Thyroid gland (tissue), 4 donors: ENCODE measurements around the gene DMD.

Experiments used
- CTCF ChIP-seq, 6 experiments: fragments of 200-600 bp in 3 of 6; fragments of 450-650 bp in 3 of 6; sonication (generic) in 3 of 6; IDR thresholded peaks; one replicate each; pipeline ENCODE4 v1.5.1; 2016 to 2019; ENCODE audit warnings: antibody characterized with exemption in 6 of 6, mild to moderate bottlenecking in 2 of 6, inconsistent platforms in 1 of 6, moderate library complexity in 1 of 6
- POLR2A ChIP-seq, 2 donors: fragments of 450-650 bp; IDR thresholded peaks; one replicate each; pipeline ENCODE4 v1.6.1; 2017; ENCODE audit warnings: antibody characterized with exemption in 2 of 2, mild to moderate bottlenecking in 2 of 2, moderate library complexity in 1 of 2

GRCh38 chrX:31071262-31071661 is 2140.1 kb downstream of the DMD start:
- TF ChIP-seq CTCF (IDR thresholded peaks at IDR 0.05) (no peak), POLR2A (IDR thresholded peaks at IDR 0.05) (no peak)
